Panc1 (cell line): Measurements from ENCODE around the gene ARID4B.

Experiments
- POLR2AphosphoS5 ChIP-seq: IDR thresholded peaks from 2 replicates; pipeline ENCODE4 v1.6.1; 2012; ENCODE audit warnings: mild to moderate bottlenecking, low read depth, low read length, moderate library complexity
- TF ChIP-seq, protein P1 (sequence below): fragments of 450-650 bp; IDR thresholded peaks from 2 replicates; pipeline ENCODE4 v1.5.1; 2017; ENCODE audit warnings: mild to moderate bottlenecking

DNA sequence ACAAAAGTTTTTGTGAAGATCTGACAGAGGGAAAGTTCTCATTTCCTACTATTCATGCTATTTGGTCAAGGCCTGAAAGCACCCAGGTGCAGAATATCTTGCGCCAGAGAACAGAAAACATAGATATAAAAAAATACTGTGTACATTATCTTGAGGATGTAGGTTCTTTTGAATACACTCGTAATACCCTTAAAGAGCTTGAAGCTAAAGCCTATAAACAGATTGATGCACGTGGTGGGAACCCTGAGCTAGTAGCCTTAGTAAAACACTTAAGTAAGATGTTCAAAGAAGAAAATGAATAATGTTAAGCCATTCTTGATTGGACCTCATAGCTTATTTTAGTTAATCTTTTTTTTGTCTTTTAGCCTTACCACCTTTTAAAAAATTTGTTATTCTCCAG lies 14.5 kb upstream of the ARID4B start:
- TF ChIP-seq, protein P1, sequence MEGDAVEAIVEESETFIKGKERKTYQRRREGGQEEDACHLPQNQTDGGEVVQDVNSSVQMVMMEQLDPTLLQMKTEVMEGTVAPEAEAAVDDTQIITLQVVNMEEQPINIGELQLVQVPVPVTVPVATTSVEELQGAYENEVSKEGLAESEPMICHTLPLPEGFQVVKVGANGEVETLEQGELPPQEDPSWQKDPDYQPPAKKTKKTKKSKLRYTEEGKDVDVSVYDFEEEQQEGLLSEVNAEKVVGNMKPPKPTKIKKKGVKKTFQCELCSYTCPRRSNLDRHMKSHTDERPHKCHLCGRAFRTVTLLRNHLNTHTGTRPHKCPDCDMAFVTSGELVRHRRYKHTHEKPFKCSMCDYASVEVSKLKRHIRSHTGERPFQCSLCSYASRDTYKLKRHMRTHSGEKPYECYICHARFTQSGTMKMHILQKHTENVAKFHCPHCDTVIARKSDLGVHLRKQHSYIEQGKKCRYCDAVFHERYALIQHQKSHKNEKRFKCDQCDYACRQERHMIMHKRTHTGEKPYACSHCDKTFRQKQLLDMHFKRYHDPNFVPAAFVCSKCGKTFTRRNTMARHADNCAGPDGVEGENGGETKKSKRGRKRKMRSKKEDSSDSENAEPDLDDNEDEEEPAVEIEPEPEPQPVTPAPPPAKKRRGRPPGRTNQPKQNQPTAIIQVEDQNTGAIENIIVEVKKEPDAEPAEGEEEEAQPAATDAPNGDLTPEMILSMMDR = no peak
- TF ChIP-seq POLR2AphosphoS5 = no peak
